BLaER1 treated with 17β-estradiol and CSF1 and Interleukin-3, amounts not matched to agents 10 nM and 100 nM (cell line): ENCODE results near the gene TLDC2.
"Not testable (repeated sequence)": the region's sequence is repeated elsewhere in the genome, so short reads cannot be mapped to it uniquely, and the experiment has no call there.

Experiments used
- H3K27ac ChIP-seq, 11 experiments: shearing (Covaris generic); formaldehyde crosslinking; 2 replicates each; pipeline ENCODE4 v1.8.1; 2022
- H3K27me3 ChIP-seq, 11 experiments: shearing (Covaris generic); formaldehyde crosslinking; 2 replicates each; pipeline ENCODE4 v1.8.1; 2022
- H3K36me3 ChIP-seq, 11 experiments: shearing (Covaris generic); formaldehyde crosslinking; 2 replicates each; pipeline ENCODE4 v1.8.1; 2022
- H3K4me1 ChIP-seq, 10 experiments: shearing (Covaris generic); formaldehyde crosslinking; 2 replicates each; pipeline ENCODE4 v1.8.1; 2022
- H3K4me2 ChIP-seq, 11 experiments: shearing (Covaris generic); formaldehyde crosslinking; 2 replicates each; pipeline ENCODE4 v1.8.1; 2022
- H3K4me3 ChIP-seq, 10 experiments: shearing (Covaris generic); formaldehyde crosslinking; 2 replicates each; pipeline ENCODE4 v1.8.1; 2022
- H3K9ac ChIP-seq, 11 experiments: shearing (Covaris generic); formaldehyde crosslinking; 2 replicates each; pipeline ENCODE4 v1.8.1; 2022
- H3K9me3 ChIP-seq, 11 experiments: shearing (Covaris generic); formaldehyde crosslinking; replicated peaks in 1 of 11; 2 replicates each; pipeline ENCODE4 v1.8.1; 2022
- H4K20me1 ChIP-seq, 11 experiments: shearing (Covaris generic); formaldehyde crosslinking; 2 replicates each; pipeline ENCODE4 v1.8.1; 2022
- Cebpa-rat ChIP-seq, 11 experiments: shearing (Covaris generic); IDR thresholded peaks; 2 replicates each; pipeline ENCODE4 v1.8.1; 2022

Gene TLDC2

DNA sequence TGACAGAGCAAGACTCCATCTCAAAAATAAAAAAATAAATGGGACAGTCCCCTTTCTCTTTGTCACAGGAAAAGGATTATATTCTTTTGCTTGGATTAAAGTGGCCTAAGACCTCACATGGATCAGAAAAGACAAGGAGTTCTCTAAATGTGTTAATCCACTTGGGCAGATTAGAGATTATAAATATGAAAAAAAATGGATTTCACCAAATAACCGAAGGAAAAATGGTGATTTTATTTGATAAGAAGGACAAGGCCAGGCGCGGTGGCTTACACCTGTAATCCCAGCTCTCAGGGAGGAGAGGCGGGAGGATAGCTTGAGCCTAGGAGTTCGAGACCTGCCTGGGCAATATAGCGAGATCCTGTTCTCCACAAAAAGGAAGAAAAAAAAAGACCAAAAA is 53.8 kb downstream of the TLDC2 start:
- no peak overlapping the region for H3K9ac ChIP-seq
- H3K4me2 ChIP-seq = no peak overlapping the region
- TF ChIP-seq Cebpa-rat (IDR thresholded peaks at IDR 0.05) = no peak
- H3K4me1 ChIP-seq = peaks cover 13 to 46% (median 19%) of the 10 kb centered on the region in 10 experiments; a peak in 19 of 20 replicates
- no peaks in the 10 kb centered on the region for H3K27me3 ChIP-seq
- H3K4me3 ChIP-seq = no peak overlapping the region
- peaks cover 0 to 100% (median 0%) of the 10 kb centered on the region in 11 experiments; a peak in 9 of 22 replicates for H3K36me3 ChIP-seq
- no peak overlapping the region for H3K27ac ChIP-seq
- peaks cover 0 to 99% (median 0%) of the 10 kb centered on the region in 11 experiments; a peak in 5 of 22 replicates for H4K20me1 ChIP-seq
- no peaks in the 10 kb centered on the region for H3K9me3 ChIP-seq

DNA sequence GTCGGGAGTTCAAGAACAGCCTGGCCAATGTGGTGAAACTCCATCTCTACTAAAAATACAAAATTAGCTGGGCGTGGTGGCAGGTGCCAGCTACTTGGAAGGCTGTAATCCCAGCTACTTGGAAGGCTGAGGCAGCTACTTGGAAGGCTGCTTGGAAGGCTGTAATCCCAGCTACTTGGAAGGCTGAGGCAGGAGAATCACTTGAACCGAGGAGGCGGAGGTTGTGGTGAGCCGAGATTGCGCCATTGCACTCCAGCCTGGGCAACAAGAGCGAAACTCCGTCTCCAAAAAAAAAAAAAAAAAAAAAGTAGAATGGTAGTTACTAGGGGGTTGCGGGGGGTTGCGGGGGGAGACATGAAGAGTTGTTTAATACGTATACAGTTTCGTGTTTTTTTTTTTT is 56.1 kb downstream of the TLDC2 start:
- H3K27me3 ChIP-seq, H3K4me3 ChIP-seq, H3K9ac ChIP-seq, H3K4me2 ChIP-seq, H3K27ac ChIP-seq, H3K9me3 ChIP-seq: not testable (repeated sequence)
- Histone ChIP-seq H3K36me3 (peaks cover 0 to 100% (median 0%) of the 10 kb centered on the region in 11 experiments; a peak in 9 of 22 replicates), H4K20me1 (peaks cover 0 to 100% (median 0%) of the 10 kb centered on the region in 11 experiments; a peak in 6 of 22 replicates), H3K4me1 (peaks cover 2 to 31% (median 11%) of the 10 kb centered on the region in 10 experiments; a peak in 17 of 20 replicates)

DNA sequence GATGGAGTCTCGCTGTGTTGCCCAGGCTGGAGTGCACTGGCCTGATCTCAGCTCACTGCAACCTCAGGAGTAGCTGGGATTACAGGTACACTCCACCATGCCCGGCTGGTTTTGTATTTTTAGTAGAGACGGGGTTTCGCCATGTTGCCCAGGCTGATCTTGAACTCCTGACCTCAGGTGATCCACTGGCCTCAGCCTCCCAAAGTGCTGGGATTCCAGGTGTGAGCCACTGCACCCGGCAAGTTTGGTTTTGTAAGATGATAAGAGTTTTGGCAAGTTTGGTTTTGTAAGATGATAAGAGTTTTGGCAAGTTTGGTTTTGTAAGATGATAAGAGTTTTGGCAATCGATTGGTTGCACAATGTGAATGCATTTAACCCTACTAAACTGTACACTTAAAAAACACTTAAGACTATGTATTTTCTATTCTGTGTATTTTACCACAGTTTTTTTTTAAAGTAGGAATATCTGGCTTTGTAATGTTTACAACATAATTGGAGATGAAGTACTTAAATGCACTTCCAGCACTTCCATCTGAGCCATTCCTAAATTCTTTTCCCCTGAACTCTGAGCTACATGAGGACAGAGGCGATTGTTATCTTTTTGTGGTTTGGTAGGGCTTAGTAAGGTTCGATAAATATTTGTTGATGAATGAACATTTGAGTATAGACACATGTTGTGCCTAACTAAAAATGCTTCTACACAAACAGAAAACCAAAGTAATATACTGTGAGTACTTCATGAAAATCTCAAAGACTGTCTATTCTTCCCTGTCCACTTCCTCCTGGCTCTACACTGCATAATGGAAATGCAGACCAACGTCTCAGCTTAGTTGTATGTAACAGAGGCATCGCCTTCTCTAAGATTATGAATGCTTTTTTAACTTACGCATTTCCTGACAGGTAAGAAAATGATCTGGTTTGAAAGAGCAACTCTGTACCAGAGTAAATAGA is 56.8 kb downstream of the TLDC2 start:
- Histone ChIP-seq H4K20me1 (peaks cover 0 to 100% (median 0%) of the 10 kb centered on the region in 11 experiments; a peak in 6 of 22 replicates), H3K4me3 (no peak overlapping the region), H3K9me3 (no peaks in the 10 kb centered on the region), H3K27me3 (no peaks in the 10 kb centered on the region), H3K9ac (no peak overlapping the region), H3K4me1 (peaks cover 0 to 24% (median 6%) of the 10 kb centered on the region in 10 experiments; a peak in 11 of 20 replicates), H3K4me2 (no peak overlapping the region), H3K36me3 (peaks cover 0 to 100% (median 0%) of the 10 kb centered on the region in 11 experiments; a peak in 9 of 22 replicates), H3K27ac (no peak overlapping the region)
- no peak for TF ChIP-seq Cebpa-rat (IDR thresholded peaks at IDR 0.05)

DNA sequence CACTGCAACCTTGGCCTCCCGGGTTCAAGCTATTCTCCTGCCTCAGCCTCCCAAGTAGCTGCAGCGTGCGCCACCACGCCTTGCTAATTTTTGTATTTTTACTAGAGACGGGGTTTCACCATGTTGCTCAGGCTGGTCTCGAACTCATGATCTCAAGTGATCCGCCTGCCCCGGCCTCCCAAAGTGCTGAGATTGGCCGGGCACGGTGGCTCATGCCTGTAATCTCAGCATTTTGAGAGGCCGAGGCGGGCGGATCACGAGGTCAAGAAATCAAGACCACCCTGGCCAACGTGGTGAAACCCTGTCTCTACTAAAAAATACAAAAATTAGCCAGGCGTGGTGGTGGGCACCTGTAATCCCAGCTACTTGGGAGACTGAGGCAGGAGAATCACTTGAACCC is 57.6 kb downstream of the TLDC2 start:
- H3K9ac ChIP-seq, H3K9me3 ChIP-seq, H3K4me3 ChIP-seq, H3K27me3 ChIP-seq, H3K27ac ChIP-seq, H3K4me2 ChIP-seq: not testable (repeated sequence)
- Histone ChIP-seq H4K20me1 (peaks cover 0 to 100% (median 0%) of the 10 kb centered on the region in 11 experiments; a peak in 6 of 22 replicates), H3K4me1 (peaks cover 0 to 18% (median 5%) of the 10 kb centered on the region in 10 experiments; a peak in 9 of 20 replicates), H3K36me3 (peaks cover 0 to 100% (median 0%) of the 10 kb centered on the region in 11 experiments; a peak in 9 of 22 replicates)

DNA sequence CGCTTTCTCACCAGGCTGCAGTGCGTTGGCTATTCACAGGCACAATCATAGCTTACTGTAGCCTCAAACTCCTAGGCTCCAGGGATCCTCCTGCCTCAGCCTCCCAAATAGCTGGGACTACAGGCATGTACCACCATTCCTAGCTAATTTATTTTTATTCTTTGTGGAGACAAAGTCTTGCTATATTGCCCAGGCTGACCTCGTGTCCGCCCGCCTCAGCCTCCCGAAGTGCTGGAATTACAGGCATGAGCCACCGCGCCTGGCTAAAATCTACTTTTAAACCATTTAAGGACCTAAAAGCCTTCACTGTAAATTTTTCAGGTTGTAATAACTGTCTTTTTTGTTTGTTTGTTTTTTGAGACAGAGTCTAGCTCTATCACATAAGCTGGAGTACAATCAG is 60.4 kb downstream of the TLDC2 start:
- Histone ChIP-seq H3K4me3 (no peak overlapping the region), H4K20me1 (peaks cover 0 to 100% (median 0%) of the 10 kb centered on the region in 11 experiments; a peak in 7 of 22 replicates), H3K4me2 (no peak overlapping the region), H3K27me3 (no peaks in the 10 kb centered on the region), H3K9ac (no peak overlapping the region), H3K27ac (no peak overlapping the region), H3K9me3 (no peaks in the 10 kb centered on the region), H3K36me3 (peaks cover 0 to 100% (median 0%) of the 10 kb centered on the region in 11 experiments; a peak in 7 of 22 replicates), H3K4me1 (peaks cover 0 to 7% (median 3%) of the 10 kb centered on the region in 10 experiments; a peak in 7 of 20 replicates)
- TF ChIP-seq Cebpa-rat (IDR thresholded peaks at IDR 0.05) = no peak

DNA sequence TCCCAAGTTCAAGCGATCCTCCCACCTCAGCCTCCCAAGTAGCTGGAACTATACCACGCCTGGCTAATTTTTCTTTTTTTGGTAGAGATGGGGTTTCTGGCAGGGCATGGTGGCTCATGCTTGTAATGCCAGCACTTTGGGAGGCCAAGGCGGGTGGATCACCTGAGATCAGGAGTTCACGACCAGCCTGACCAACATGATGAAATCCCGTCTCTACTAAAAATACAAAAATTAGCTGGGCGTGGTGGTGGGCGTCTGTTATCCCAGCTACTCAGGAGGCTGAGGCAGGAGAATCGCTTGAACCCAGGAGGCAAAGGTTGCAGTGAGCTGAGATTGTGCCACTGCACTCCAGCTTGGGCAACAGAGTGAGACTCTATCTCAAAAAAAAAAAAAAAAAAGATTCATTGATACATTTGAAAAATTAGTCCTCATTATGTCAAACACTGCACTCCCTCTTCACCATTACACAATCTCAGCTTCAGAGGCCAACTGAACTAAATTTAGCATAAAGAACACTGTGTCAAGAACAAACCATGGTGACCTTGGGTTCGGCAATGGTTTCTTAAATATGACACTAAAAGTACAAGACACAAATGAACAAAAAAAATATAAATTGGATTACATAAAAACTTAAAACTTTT is 60.9 kb downstream of the TLDC2 start:
- not testable (repeated sequence) for H3K9me3 ChIP-seq, H3K27me3 ChIP-seq, H3K4me1 ChIP-seq, H3K4me2 ChIP-seq, H3K9ac ChIP-seq, H3K4me3 ChIP-seq, H3K27ac ChIP-seq
- Histone ChIP-seq H3K36me3 (peaks cover 0 to 100% (median 0%) of the 10 kb centered on the region in 11 experiments; a peak in 7 of 22 replicates), H4K20me1 (peaks cover 0 to 100% (median 0%) of the 10 kb centered on the region in 11 experiments; a peak in 7 of 22 replicates)

DNA sequence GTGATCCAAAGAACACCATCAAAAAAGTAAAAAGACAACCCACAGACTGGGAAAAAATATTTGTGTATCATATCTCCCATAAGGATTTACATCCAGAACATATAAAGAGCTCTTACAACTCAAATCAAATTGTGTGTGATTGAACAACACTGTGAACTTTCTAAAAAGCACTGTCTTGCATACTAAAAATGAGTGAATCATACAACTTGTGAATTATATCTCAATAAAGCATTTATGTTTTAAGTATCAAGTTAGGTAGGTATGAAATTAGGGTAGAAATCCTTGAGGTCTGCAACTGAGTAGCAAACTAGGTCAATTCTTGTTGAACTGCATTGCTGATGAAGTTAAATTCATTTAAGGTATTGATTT is 61.4 kb downstream of the TLDC2 start:
- Histone ChIP-seq H3K27me3 (no peaks in the 10 kb centered on the region), H3K4me1 (peaks cover 0 to 7% (median 0%) of the 10 kb centered on the region in 10 experiments; a peak in 2 of 20 replicates), H3K36me3 (peaks cover 0 to 100% (median 0%) of the 10 kb centered on the region in 11 experiments; a peak in 7 of 22 replicates), H3K4me3 (no peak overlapping the region), H4K20me1 (peaks cover 0 to 100% (median 0%) of the 10 kb centered on the region in 11 experiments; a peak in 7 of 22 replicates), H3K9me3 (no peaks in the 10 kb centered on the region), H3K4me2 (no peak overlapping the region), H3K27ac (no peak overlapping the region), H3K9ac (no peak overlapping the region)
- no peak for TF ChIP-seq Cebpa-rat (IDR thresholded peaks at IDR 0.05)

DNA sequence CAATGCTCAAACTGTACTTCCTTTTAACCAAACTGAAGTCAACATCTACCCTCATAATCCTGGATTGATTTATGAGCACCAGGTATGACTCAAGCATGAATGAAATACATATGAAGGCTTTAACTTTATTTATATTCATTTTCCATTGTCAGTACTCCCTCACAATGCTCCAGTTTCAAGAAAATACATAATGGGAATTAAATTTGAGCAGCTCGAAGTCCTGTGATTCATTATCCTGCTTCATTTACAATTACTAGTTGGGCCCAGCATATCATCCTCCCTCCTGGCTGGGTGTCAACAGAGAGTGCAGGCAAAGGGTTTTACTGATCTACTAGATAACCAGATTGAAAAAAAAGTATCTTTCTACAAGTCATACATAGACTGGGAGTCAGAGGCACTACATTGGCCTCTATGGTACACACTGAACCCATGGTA is 65.5 kb downstream of the TLDC2 start:
- Histone ChIP-seq H3K9me3 (no peaks in the 10 kb centered on the region), H4K20me1 (peaks cover 0 to 100% (median 0%) of the 10 kb centered on the region in 11 experiments; a peak in 8 of 22 replicates), H3K9ac (0 out of 22 replicates have a peak overlapping the region, but pooled peaks of 1 of the 11 experiments have one; percentile 11), H3K27ac (no peak overlapping the region), H3K27me3 (no peaks in the 10 kb centered on the region), H3K4me3 (no peak overlapping the region), H3K4me1 (peaks cover 0 to 9% (median 0%) of the 10 kb centered on the region in 10 experiments; a peak in 2 of 20 replicates), H3K36me3 (peaks cover 0 to 100% (median 0%) of the 10 kb centered on the region in 11 experiments; a peak in 8 of 22 replicates), H3K4me2 (no peak overlapping the region)
- no peak for TF ChIP-seq Cebpa-rat (IDR thresholded peaks at IDR 0.05)
